ENCODE data around the gene NUAK1. TPM values are rescaled to one million over a fixed set of nuclear protein-coding genes. Genes with fewer than 3 reads are reported as not detected.
A peak's percentile ranks its signal among the peaks of the same experiment; 100 is the strongest.

The NUAK1 gene
- total RNA-seq, 4 donors from 2014 or later: 1.1 to 5.1 (median 2.3) TPM

DNA sequence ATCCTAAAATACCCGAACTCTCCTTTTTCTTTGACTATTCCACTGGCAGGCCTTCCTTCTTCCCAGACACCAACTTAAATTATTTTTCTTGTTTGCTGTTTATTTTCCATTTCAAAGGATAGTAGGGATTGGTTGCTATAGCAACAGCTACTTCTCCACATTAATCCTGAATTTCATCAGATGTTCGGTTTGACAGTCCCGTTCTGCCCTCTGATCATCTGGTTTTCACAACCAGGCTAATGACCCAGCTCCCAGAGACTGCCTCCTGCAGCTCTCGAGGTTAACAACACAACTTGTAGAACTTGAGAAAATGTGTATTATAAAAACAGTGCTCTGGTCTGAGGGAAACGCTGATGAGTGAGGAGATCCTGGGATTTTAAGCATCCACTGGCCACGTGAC, 45.5 kb downstream of the NUAK1 start:
- Histone ChIP-seq H3K9me3 (no peaks in the 10 kb centered on the region), H3K36me3 (no peaks in the 10 kb centered on the region), H3K4me3 (no peak overlapping the region), H3K4me1 (peaks cover 0 to 76% (median 44%) of the 10 kb centered on the region in 3 donors), H3K27me3 (peaks cover 0 to 21% (median 0%) of the 10 kb centered on the region in 4 donors), H3K27ac (peak overlapping the region in 2 of 4 donors; percentile 26 to 32)
- 69 to 82% methylated on average over 6 of the region's 6 CpGs for WGBS, 2 donors
- intact Hi-C loops (cut with DNase I): no loop called here
- DNase-seq: no peak
- TF ChIP-seq, protein P1, sequence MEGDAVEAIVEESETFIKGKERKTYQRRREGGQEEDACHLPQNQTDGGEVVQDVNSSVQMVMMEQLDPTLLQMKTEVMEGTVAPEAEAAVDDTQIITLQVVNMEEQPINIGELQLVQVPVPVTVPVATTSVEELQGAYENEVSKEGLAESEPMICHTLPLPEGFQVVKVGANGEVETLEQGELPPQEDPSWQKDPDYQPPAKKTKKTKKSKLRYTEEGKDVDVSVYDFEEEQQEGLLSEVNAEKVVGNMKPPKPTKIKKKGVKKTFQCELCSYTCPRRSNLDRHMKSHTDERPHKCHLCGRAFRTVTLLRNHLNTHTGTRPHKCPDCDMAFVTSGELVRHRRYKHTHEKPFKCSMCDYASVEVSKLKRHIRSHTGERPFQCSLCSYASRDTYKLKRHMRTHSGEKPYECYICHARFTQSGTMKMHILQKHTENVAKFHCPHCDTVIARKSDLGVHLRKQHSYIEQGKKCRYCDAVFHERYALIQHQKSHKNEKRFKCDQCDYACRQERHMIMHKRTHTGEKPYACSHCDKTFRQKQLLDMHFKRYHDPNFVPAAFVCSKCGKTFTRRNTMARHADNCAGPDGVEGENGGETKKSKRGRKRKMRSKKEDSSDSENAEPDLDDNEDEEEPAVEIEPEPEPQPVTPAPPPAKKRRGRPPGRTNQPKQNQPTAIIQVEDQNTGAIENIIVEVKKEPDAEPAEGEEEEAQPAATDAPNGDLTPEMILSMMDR (IDR thresholded peaks at IDR 0.05): no peak
- TF ChIP-seq POLR2A (IDR thresholded peaks at IDR 0.05): no peak

DNA sequence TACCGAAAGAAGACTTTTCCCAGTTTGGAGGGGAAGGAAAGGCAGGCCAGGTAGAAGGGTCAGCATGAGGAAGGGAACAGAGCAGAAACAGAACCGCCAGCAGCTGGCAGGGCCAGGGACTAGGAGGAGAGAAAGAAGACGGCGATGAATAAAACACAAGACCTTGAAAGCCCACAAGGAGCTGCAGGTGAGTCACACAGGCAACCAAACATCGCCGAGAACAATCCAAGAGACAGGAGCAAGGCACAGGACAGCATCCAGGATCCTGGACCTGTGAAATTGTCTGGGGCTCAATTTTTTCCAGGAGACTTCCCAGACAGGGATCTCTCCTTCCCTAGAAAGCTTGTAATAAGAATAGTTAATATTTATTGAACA, 47.3 kb downstream of the NUAK1 start:
- H3K4me1 ChIP-seq: peaks cover 0 to 61% (median 36%) of the 10 kb centered on the region in 3 donors
- no peak overlapping the region for H3K4me3 ChIP-seq
- no peak for DNase-seq
- WGBS, 2 donors: 68 to 76% methylated on average over 6 of the region's 6 CpGs
- H3K9me3 ChIP-seq: no peaks in the 10 kb centered on the region
- H3K27ac ChIP-seq: peak overlapping the region; percentile 3 to 88 (median 69)
- TF ChIP-seq POLR2A (IDR thresholded peaks at IDR 0.05): no peak
- TF ChIP-seq, protein P1 (IDR thresholded peaks at IDR 0.05): no peak
- no peaks in the 10 kb centered on the region for H3K36me3 ChIP-seq
- intact Hi-C loops (cut with DNase I): no loop called here
- H3K27me3 ChIP-seq: peaks cover 0 to 12% (median 0%) of the 10 kb centered on the region in 4 donors

DNA sequence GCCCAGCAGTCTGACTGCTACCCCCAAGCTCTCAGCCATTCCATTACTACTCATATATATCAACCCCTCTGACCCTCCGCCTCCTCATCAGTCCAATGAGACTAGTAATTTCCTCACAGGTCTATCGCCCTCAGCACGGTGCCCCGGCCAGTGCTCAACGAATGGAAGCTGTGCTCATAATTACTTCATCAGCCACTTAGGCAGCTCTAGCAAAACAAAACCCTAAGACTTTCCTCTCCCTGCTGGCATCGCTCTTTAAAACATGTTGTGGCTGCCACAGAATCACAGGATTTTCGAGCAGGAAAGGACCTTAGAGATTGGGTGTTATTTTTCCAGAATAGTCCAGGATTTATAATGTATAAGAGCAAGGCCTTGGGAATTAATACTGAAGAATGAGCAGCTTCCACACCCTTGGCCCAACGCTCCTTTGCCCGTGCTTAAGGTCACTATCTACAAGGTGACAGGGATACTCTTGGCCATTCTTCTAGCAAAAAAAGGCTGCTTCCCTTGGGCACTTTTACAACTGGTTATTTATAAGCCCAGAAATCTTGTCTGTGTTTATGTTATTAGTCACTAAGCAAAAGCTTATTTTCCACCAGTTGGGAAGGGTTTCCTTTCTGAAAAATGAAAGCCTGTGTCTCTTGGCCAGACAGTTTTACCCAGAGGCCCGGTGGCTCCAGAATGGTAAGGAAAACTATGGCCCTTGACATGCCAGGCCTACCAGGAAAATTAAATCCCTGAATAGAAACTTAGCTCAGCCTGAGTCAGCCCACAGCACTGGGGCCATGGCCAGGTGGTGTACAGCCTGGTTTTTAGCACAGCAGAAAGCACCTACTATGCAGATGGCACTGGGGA, 47.9 kb downstream of the NUAK1 start:
- no peaks in the 10 kb centered on the region for H3K36me3 ChIP-seq
- H3K4me3 ChIP-seq: no peak overlapping the region
- DNase-seq: no peak
- H3K4me1 ChIP-seq: peaks cover 0 to 54% (median 29%) of the 10 kb centered on the region in 3 donors
- intact Hi-C loops (cut with DNase I): no loop called here
- WGBS, 2 donors: 53 to 67% methylated on average over 9 to 10 of the region's 10 CpGs
- TF ChIP-seq, protein P1 (IDR thresholded peaks at IDR 0.05): no peak
- TF ChIP-seq POLR2A (IDR thresholded peaks at IDR 0.05): no peak
- no peaks in the 10 kb centered on the region for H3K9me3 ChIP-seq
- peak overlapping the region; percentile 3 to 88 (median 69) for H3K27ac ChIP-seq
- H3K27me3 ChIP-seq: peaks cover 0 to 9% (median 0%) of the 10 kb centered on the region in 4 donors

DNA sequence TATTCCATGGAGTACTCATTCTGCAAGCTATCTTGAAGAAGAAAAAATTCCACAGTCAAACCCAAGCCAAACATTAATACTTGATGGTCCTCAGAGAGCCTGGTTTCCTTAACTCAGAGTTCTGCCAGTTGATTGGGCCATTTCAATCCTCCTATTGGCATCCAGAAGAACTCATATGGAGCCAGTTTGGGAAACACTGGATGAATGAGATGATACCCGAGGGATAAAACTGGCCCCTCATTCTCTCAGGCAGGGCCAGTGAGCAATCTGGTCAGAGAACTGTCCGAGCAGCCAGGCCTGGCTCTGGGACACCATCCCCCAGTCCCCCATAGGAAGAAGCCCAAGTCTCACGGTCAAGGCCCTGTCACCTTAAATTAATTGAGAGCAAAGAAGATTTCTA, 48.8 kb downstream of the NUAK1 start:
- TF ChIP-seq, protein P1 (IDR thresholded peaks at IDR 0.05): no peak
- no peak for TF ChIP-seq POLR2A (IDR thresholded peaks at IDR 0.05)
- no peaks in the 10 kb centered on the region for H3K36me3 ChIP-seq
- 45 to 50% methylated on average over 2 to 3 of the region's 3 CpGs for WGBS, 2 donors
- H3K27me3 ChIP-seq: peaks cover 0 to under 1% (median 0%) of the 10 kb centered on the region in 4 donors
- intact Hi-C loops (cut with DNase I): no loop called here
- no peak for DNase-seq
- H3K4me1 ChIP-seq: peaks cover 0 to 48% (median 27%) of the 10 kb centered on the region in 3 donors
- H3K27ac ChIP-seq: peak overlapping the region in 3 of 4 donors; percentile 62 to 88 (median 76)
- H3K4me3 ChIP-seq: no peak overlapping the region
- no peaks in the 10 kb centered on the region for H3K9me3 ChIP-seq

DNA sequence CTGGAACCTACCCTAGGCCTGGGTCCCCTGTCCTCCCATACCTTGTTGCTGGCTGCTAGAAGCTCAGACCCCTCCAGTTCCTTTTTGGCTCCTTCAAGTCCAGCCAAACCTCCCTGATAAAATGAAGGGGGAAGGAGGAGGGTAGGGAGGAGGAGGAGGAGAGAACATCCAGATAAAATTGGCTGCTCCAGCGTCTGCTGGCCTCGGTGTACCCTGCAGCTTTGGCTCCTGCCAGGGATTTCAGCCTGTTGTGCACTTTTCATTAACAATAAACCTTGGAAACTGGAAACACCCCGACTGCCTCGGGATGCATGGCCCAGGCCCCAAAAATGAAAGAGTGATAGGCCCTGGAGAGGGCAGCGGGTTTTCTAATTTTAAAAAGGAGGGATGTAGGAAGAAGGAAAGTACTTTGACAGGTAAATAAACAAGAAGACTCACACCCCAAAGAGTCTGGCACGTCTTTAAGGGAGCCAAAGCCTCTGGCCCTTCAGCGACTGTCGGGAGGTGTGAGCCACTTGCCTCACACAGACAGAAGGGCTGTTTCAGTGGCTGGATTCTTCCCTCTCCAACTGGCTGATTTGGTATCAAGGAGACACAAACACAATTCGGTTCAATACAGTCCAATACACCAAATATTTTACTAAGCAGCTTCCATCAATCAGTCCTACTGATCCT, 49.8 kb downstream of the NUAK1 start:
- H3K9me3 ChIP-seq: no peaks in the 10 kb centered on the region
- no peaks in the 10 kb centered on the region for H3K27me3 ChIP-seq
- 32 to 39% methylated on average over 9 of the region's 9 CpGs for WGBS, 2 donors
- TF ChIP-seq POLR2A (IDR thresholded peaks at IDR 0.05): no peak
- TF ChIP-seq, protein P1 (IDR thresholded peaks at IDR 0.05): no peak
- peak overlapping the region in 3 of 4 donors; percentile 57 to 88 (median 76) for H3K27ac ChIP-seq
- peaks cover 0 to 2% (median 0%) of the 10 kb centered on the region in 3 donors for H3K36me3 ChIP-seq
- intact Hi-C loops (cut with DNase I): no loop called here
- no peak overlapping the region for H3K4me3 ChIP-seq
- peaks cover 0 to 58% (median 27%) of the 10 kb centered on the region in 3 donors for H3K4me1 ChIP-seq
- DNase-seq: no peak

Measured in esophagus squamous epithelium (tissue), 5 donors.